ENCODE results near the gene EFCAB8. TPM values are rescaled to one million over a fixed set of nuclear protein-coding genes. Genes with fewer than 3 reads are reported as not detected.

The EFCAB8 gene
- polyA plus RNA-seq, 2 donors: 0.11 to 0.28 TPM

DNA sequence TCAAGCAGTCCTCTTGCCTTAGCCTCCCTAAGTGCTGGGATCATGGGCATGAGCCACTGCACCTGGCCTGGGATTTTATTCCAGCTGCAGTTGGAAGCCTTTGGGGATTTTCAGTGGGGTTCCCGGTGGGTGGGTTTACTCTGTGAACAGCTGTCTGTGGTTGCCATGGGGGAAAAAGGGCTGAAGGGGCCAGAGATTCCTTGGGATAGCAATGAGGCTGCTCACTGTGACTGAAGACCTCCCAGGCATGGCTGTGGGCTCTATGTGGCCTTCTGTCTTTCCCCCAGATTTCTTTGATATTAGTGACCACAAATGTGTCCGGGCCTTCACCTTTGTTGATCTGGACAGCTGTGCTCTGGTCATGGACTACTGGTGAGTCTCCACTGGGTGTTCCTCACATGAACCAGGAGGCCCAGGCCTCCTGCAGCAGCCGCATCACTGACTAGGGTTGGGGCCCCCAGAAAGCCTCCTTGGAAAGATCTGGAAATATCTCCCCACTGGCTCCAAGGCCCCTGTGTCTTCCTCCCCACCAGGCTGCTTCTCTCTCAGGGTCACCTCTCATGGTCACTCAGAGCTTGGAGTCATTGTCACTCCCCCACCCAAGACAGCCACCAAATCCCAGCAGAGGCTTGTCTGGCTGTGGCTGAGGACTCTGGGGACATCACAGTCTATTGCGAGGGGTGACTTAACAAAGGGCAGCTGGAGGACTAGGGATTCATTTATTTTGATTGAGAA, 33.4 kb downstream of the EFCAB8 start:
- Histone ChIP-seq H3K27ac (ENCODE audit: low read depth in 2 of 2, low read length in 1 of 2) (no peak overlapping the region), H3K9me3 (ENCODE audit: control insufficient read depth in 2 of 2, insufficient read depth in 1 of 2, low read depth in 1 of 2, low read length in 1 of 2) (no peaks in the 10 kb centered on the region), H3K4me3 (ENCODE audit: low read depth in 1 of 2, low read length in 2 of 2) (no peak overlapping the region), H3K36me3 (ENCODE audit: control insufficient read depth in 2 of 2, insufficient read depth in 2 of 2, low read length in 1 of 2) (no peaks in the 10 kb centered on the region), H3K27me3 (ENCODE audit: control insufficient read depth in 1 of 2, insufficient read depth in 2 of 2, low read length in 2 of 2) (no peaks in the 10 kb centered on the region), H3K4me1 (ENCODE audit: control insufficient read depth in 2 of 2, insufficient read depth in 2 of 2, low read length in 1 of 2) (no peaks in the 10 kb centered on the region)
- WGBS, 2 donors: 84 to 94% methylated on average over 4 of the region's 4 CpGs

DNA sequence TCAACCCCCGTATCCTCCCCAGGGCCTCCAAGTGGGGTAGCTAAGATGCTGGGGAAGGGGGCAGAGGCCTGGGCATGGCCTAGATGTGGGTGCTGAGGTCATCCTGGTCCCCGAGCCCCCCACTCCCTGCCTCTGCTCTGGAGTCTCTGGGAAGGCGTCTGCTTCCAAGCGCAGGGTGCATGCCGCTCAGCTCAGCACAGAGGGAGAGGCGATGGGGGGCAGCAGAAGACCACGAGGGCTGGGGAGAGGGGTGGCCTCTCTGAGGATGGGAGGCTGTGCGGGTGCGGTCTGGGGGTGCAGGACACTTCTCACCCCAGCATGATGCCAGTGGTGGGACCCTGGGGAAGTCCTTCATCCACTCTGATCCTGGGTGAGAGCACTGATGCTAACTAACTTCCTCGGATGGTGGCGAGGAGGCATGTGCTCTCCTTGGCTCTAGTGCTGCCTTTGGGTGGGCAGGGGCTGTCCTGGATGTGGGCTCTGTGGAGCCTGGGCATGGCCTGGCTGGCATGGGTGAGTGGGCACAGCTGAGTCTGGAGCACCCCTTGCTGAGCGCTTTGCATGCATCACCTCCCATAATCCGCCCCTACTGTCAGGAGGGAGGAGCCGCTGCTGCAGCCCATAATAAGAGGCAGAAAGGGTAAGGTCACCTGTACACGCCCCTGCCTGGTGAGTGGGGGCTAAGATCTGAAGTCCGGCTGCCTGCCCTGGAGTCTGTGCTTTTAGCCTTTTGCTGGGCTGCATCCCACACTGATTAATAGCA, 34.7 kb downstream of the EFCAB8 start:
- no peak overlapping the region for H3K4me3 ChIP-seq (ENCODE audit: low read depth in 1 of 2, low read length in 2 of 2)
- no peaks in the 10 kb centered on the region for H3K27me3 ChIP-seq (ENCODE audit: control insufficient read depth in 1 of 2, insufficient read depth in 2 of 2, low read length in 2 of 2)
- H3K27ac ChIP-seq (ENCODE audit: low read depth in 2 of 2, low read length in 1 of 2): no peak overlapping the region
- no peaks in the 10 kb centered on the region for H3K36me3 ChIP-seq (ENCODE audit: control insufficient read depth in 2 of 2, insufficient read depth in 2 of 2, low read length in 1 of 2)
- 91 to 93% methylated on average over 16 of the region's 16 CpGs for WGBS, 2 donors
- H3K4me1 ChIP-seq (ENCODE audit: control insufficient read depth in 2 of 2, insufficient read depth in 2 of 2, low read length in 1 of 2): no peaks in the 10 kb centered on the region
- H3K9me3 ChIP-seq (ENCODE audit: control insufficient read depth in 2 of 2, insufficient read depth in 1 of 2, low read depth in 1 of 2, low read length in 1 of 2): no peaks in the 10 kb centered on the region

DNA sequence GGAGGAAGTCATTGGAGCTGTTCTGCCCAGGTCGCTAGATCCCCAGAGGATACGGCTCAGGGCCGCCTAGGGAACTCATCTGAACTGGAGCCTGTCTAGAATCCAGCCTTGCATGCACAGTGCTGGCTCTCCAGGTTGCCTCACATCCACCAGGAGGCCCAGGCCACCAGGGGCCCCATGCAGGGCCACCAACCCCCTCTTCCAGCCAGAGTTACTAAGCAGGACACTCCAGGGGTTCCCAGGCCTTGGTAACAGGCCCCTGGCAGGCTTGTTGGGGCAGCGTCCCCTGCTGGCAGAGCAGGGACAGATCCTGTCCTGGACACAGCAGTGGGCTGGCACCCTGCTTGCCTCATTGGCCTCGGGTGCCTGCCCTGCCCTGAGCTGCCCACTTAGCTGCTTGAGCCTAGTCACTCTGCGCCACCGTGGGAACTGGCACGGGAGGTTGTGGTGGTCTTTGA, 35.3 kb downstream of the EFCAB8 start:
- no peaks in the 10 kb centered on the region for H3K27me3 ChIP-seq (ENCODE audit: control insufficient read depth in 1 of 2, insufficient read depth in 2 of 2, low read length in 2 of 2)
- H3K4me1 ChIP-seq (ENCODE audit: control insufficient read depth in 2 of 2, insufficient read depth in 2 of 2, low read length in 1 of 2): no peaks in the 10 kb centered on the region
- H3K36me3 ChIP-seq (ENCODE audit: control insufficient read depth in 2 of 2, insufficient read depth in 2 of 2, low read length in 1 of 2): no peaks in the 10 kb centered on the region
- no peaks in the 10 kb centered on the region for H3K9me3 ChIP-seq (ENCODE audit: control insufficient read depth in 2 of 2, insufficient read depth in 1 of 2, low read depth in 1 of 2, low read length in 1 of 2)
- no peak overlapping the region for H3K27ac ChIP-seq (ENCODE audit: low read depth in 2 of 2, low read length in 1 of 2)
- WGBS, 2 donors: 64 to 65% methylated on average over 8 of the region's 8 CpGs
- H3K4me3 ChIP-seq (ENCODE audit: low read depth in 1 of 2, low read length in 2 of 2): no peak overlapping the region

DNA sequence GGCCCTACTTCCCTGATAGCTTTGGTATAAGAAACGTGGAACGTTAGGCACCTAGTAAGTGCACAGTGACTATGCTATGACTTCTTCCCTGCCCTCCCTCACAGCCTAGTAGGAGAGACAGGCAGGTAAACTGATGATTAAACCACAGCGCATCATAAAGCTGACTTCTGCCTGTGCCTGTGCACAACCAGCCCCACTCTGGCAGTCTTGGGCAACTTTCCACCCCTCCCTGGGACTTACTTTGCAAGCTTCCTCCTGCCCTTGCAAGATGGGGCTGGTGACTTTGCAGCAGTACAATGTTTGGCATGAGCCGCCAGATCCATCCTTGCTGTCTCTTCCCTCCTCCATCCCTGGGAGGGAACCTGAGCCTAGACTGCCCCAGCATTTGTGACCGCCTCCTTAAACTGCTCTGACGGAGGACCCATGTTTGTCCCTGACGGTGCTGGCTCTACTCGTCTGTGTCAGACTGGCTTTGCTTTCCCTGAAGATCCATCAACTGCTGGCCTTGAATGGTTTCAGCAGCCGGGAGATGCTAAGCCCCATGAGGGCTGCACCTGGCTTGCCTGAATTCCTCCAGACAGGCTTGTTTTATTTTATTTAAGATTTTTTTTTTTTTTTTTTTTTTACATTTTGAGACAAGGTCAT, 36.1 kb downstream of the EFCAB8 start:
- H3K27ac ChIP-seq (ENCODE audit: low read depth in 2 of 2, low read length in 1 of 2): no peak overlapping the region
- H3K27me3 ChIP-seq (ENCODE audit: control insufficient read depth in 1 of 2, insufficient read depth in 2 of 2, low read length in 2 of 2): no peaks in the 10 kb centered on the region
- no peaks in the 10 kb centered on the region for H3K4me1 ChIP-seq (ENCODE audit: control insufficient read depth in 2 of 2, insufficient read depth in 2 of 2, low read length in 1 of 2)
- no peaks in the 10 kb centered on the region for H3K36me3 ChIP-seq (ENCODE audit: control insufficient read depth in 2 of 2, insufficient read depth in 2 of 2, low read length in 1 of 2)
- no peak overlapping the region for H3K4me3 ChIP-seq (ENCODE audit: low read depth in 1 of 2, low read length in 2 of 2)
- WGBS, 2 donors: 58 to 69% methylated on average over 9 of the region's 9 CpGs
- H3K9me3 ChIP-seq (ENCODE audit: control insufficient read depth in 2 of 2, insufficient read depth in 1 of 2, low read depth in 1 of 2, low read length in 1 of 2): no peaks in the 10 kb centered on the region

DNA sequence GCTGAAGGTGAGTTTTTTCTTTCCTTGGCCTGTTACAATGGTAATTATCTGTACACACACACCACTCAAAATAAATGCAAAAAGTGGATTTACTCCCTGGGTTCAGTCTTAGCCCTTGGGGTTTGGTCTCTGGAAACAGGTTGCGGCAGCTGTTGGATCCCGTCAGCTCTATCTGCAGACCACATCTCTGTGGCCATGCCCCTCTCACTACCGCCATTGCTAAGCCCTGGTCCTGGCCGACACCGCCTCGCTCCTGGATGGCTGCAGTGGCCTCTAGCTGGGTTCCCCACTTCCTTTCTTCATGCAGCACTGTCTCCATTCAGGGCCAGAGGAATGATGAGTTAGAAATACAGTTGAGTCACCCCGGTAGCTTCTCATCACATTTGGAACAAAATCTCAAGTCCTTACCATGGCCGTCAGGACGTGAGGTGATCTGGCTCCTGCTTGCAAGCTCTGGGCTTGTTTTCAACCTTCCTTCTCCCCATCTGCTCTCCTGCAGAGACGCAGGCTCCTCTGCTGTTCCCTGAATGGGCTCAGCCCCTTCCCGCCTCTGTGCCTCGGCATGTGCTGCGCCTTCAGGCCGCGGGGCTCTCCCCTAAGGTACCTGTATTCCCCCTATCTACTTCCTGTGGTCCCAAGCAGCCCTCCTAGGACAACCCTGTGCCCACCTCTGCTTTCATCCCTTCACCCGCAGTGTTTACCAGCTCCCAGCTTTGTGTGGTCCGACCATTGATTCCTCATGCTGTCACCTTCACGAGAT, 38.0 kb downstream of the EFCAB8 start:
- no peaks in the 10 kb centered on the region for H3K36me3 ChIP-seq (ENCODE audit: control insufficient read depth in 2 of 2, insufficient read depth in 2 of 2, low read length in 1 of 2)
- 87 to 88% methylated on average over 18 of the region's 18 CpGs for WGBS, 2 donors
- H3K27ac ChIP-seq (ENCODE audit: low read depth in 2 of 2, low read length in 1 of 2): no peak overlapping the region
- no peaks in the 10 kb centered on the region for H3K27me3 ChIP-seq (ENCODE audit: control insufficient read depth in 1 of 2, insufficient read depth in 2 of 2, low read length in 2 of 2)
- H3K4me3 ChIP-seq (ENCODE audit: low read depth in 1 of 2, low read length in 2 of 2): no peak overlapping the region
- H3K4me1 ChIP-seq (ENCODE audit: control insufficient read depth in 2 of 2, insufficient read depth in 2 of 2, low read length in 1 of 2): no peaks in the 10 kb centered on the region
- no peaks in the 10 kb centered on the region for H3K9me3 ChIP-seq (ENCODE audit: control insufficient read depth in 2 of 2, insufficient read depth in 1 of 2, low read depth in 1 of 2, low read length in 1 of 2)

DNA sequence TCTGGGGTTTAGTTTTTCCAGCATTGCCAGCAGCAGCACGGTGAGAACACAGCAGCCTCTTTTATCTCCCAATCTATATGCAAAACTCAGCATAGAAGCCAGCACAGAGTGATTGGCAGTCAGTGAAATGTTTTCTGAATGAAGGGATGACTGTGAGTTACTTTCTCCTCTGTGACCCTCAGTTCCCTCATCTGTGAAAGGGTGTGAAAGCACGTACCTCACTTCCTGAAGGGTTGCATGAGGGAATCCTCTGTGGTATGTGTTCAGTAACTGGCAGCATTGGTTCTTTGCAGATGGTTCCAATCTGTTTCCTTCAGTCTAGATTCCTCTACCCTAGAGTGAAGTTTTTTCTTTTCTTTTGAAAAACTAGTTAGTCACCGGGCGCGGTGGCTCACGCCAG, 40.0 kb downstream of the EFCAB8 start:
- H3K4me3 ChIP-seq (ENCODE audit: low read depth in 1 of 2, low read length in 2 of 2): no peak overlapping the region
- H3K9me3 ChIP-seq (ENCODE audit: control insufficient read depth in 2 of 2, insufficient read depth in 1 of 2, low read depth in 1 of 2, low read length in 1 of 2): no peaks in the 10 kb centered on the region
- H3K27me3 ChIP-seq (ENCODE audit: control insufficient read depth in 1 of 2, insufficient read depth in 2 of 2, low read length in 2 of 2): no peaks in the 10 kb centered on the region
- H3K4me1 ChIP-seq (ENCODE audit: control insufficient read depth in 2 of 2, insufficient read depth in 2 of 2, low read length in 1 of 2): no peaks in the 10 kb centered on the region
- H3K36me3 ChIP-seq (ENCODE audit: control insufficient read depth in 2 of 2, insufficient read depth in 2 of 2, low read length in 1 of 2): no peaks in the 10 kb centered on the region
- WGBS, 2 donors: 62 to 64% methylated on average over 6 of the region's 6 CpGs
- H3K27ac ChIP-seq (ENCODE audit: low read depth in 2 of 2, low read length in 1 of 2): no peak overlapping the region

DNA sequence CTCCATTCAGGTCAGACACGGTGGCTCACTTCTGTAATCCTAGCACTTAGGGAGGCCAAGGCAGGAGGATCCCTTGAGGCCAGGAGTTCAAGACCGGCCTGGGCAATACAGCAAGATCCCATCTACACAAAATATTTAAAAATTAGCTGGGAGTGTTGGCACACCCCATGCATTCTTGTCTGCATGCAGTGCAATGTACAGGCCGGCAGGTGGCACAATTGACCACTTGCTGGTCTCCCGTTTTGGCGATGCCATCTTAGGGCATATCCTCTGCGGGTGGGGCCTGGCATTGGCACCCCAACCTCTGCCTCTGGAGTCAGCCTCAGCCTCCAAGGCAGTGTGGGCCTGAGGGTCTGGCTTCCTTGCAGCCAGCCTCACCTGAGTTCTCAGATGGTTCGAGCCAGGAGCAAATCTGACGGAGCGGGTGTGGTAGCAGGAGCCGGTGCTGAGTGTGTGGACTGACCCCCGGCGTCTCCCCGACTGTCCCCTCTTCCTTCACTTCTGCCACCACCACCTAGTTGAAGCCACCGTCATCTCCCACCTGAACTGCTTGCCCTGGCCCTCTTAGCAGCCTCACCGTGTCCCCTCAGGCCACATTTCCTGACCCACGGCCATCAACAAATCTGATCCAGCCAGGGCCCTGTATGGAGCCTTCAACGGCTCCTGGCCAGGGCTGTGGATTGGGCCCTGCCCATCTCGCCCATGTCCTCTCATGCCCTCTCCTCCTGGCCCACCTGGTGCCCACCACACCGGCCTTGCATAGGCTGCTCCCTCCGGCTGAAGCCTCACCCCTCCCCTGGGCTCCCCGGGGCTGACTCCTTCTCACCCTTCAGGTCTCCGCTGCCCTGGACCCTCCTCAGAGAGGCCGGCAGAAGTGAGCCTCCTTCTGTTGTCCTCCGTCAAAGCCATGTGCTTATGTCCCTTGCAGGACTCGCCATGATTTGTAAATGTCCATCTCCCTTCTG, 44.0 kb downstream of the EFCAB8 start:
- H3K27me3 ChIP-seq (ENCODE audit: control insufficient read depth in 1 of 2, insufficient read depth in 2 of 2, low read length in 2 of 2): no peaks in the 10 kb centered on the region
- WGBS, 2 donors: 56 to 64% methylated on average over 23 to 25 of the region's 25 CpGs
- no peak overlapping the region for H3K27ac ChIP-seq (ENCODE audit: low read depth in 2 of 2, low read length in 1 of 2)
- H3K36me3 ChIP-seq (ENCODE audit: control insufficient read depth in 2 of 2, insufficient read depth in 2 of 2, low read length in 1 of 2): no peaks in the 10 kb centered on the region
- H3K4me1 ChIP-seq (ENCODE audit: control insufficient read depth in 2 of 2, insufficient read depth in 2 of 2, low read length in 1 of 2): no peaks in the 10 kb centered on the region
- H3K4me3 ChIP-seq (ENCODE audit: low read depth in 1 of 2, low read length in 2 of 2): no peak overlapping the region
- no peaks in the 10 kb centered on the region for H3K9me3 ChIP-seq (ENCODE audit: control insufficient read depth in 2 of 2, insufficient read depth in 1 of 2, low read depth in 1 of 2, low read length in 1 of 2)

DNA sequence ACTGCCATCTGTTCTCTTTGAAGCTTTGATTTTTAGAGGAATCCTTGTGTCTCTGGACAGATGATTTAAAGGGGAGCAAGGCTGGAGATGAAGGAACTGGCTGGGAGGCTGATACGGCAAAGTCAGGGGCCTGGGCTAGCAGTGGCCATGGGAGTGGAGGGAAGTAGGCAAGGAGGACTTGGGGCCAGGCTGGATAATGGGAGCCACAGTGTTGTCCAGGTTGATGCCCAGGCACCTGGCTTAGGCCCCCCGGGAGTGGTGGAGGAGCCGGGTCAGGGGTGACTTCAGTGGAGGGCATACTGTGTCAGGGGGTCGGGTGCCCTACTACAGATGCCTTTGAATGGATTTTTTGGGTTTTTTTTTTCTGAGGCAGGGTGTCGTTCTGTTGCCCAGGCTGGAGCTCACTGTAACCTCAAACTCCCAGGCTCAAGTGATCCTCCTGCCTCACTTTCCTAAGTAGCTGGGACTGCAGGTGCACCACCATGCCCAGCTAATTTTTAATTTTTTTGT, 45.0 kb downstream of the EFCAB8 start:
- H3K4me1 ChIP-seq (ENCODE audit: control insufficient read depth in 2 of 2, insufficient read depth in 2 of 2, low read length in 1 of 2): no peaks in the 10 kb centered on the region
- no peak overlapping the region for H3K4me3 ChIP-seq (ENCODE audit: low read depth in 1 of 2, low read length in 2 of 2)
- no peaks in the 10 kb centered on the region for H3K9me3 ChIP-seq (ENCODE audit: control insufficient read depth in 2 of 2, insufficient read depth in 1 of 2, low read depth in 1 of 2, low read length in 1 of 2)
- H3K27me3 ChIP-seq (ENCODE audit: control insufficient read depth in 1 of 2, insufficient read depth in 2 of 2, low read length in 2 of 2): no peaks in the 10 kb centered on the region
- no peak overlapping the region for H3K27ac ChIP-seq (ENCODE audit: low read depth in 2 of 2, low read length in 1 of 2)
- no peaks in the 10 kb centered on the region for H3K36me3 ChIP-seq (ENCODE audit: control insufficient read depth in 2 of 2, insufficient read depth in 2 of 2, low read length in 1 of 2)
- 88 to 92% methylated on average over 5 of the region's 5 CpGs for WGBS, 2 donors

Measured in esophagus (tissue), 2 donors.